Loucy (cell line): ENCODE results near the gene LDLRAD4.

Experiments
- H2AFZ ChIP-seq: fragments of 200-600 bp; sonication (generic); 2 replicates; pipeline ENCODE4 v1.6.0; 2016; ENCODE audit warnings: antibody characterized with exemption, mild to moderate bottlenecking, low read length, moderate library complexity
- H3F3A ChIP-seq: fragments of 200-600 bp; 2 replicates; pipeline ENCODE4 v1.6.0; 2016; ENCODE audit warnings: antibody characterized with exemption, low read depth, mild to moderate bottlenecking
- H3K27me3 ChIP-seq: fragments of 200-600 bp; sonication (generic); 2 replicates; pipeline ENCODE4 v1.6.1; 2014; ENCODE audit warnings: low read length, mild to moderate bottlenecking; ENCODE audit not compliant: insufficient read depth, poor library complexity, severe bottlenecking
- H3K36me3 ChIP-seq: fragments of 200-600 bp; sonication (generic); 2 replicates; pipeline ENCODE4 v1.6.1; 2016; ENCODE audit warnings: low read length; ENCODE audit not compliant: insufficient read depth
- H3K4me1 ChIP-seq: fragments of 200-600 bp; sonication (generic); 2 replicates; pipeline ENCODE4 v1.5.1; 2014; ENCODE audit warnings: low read length, mild to moderate bottlenecking; ENCODE audit not compliant: insufficient read depth, poor library complexity, severe bottlenecking
- H3K4me2 ChIP-seq: fragments of 200-600 bp; sonication (generic); 2 replicates; pipeline ENCODE4 v1.6.0; 2014; ENCODE audit warnings: antibody characterized with exemption, low read length, low read depth, mild to moderate bottlenecking; ENCODE audit not compliant: poor library complexity, severe bottlenecking
- H3K4me3 ChIP-seq: fragments of 200-600 bp; sonication (generic); 2 replicates; pipeline ENCODE4 v1.5.1; 2014; ENCODE audit warnings: low read length, mild to moderate bottlenecking, mixed read lengths; ENCODE audit not compliant: poor library complexity, severe bottlenecking
- H3K79me2 ChIP-seq: fragments of 200-600 bp; sonication (generic); 2 replicates; pipeline ENCODE4 v1.6.1; 2014; ENCODE audit warnings: low read length; ENCODE audit not compliant: insufficient read depth
- H3K9ac ChIP-seq: fragments of 200-600 bp; sonication (generic); 2 replicates; pipeline ENCODE4 v1.6.0; 2014; ENCODE audit warnings: mild to moderate bottlenecking, low read depth, low read length, moderate library complexity; ENCODE audit not compliant: poor library complexity, severe bottlenecking
- H3K9me2 ChIP-seq: fragments of 200-600 bp; sonication (generic); replicated peaks from 2 replicates; pipeline ENCODE4 v1.6.1; 2016; ENCODE audit warnings: low read depth, low read length, mixed read lengths
- H3K9me3 ChIP-seq: fragments of 200-600 bp; sonication (generic); 2 replicates; pipeline ENCODE4 v1.6.1; 2014; ENCODE audit warnings: mild to moderate bottlenecking, antibody characterized with exemption, low read length, low read depth; ENCODE audit not compliant: insufficient read depth
- H4K20me1 ChIP-seq: fragments of 200-600 bp; sonication (generic); 2 replicates; pipeline ENCODE4 v1.6.0; 2014; ENCODE audit warnings: antibody characterized with exemption, low read length, mild to moderate bottlenecking; ENCODE audit not compliant: insufficient read depth, poor library complexity, severe bottlenecking
- CTCF ChIP-seq: fragments of 200-600 bp; sonication (generic); conservative IDR thresholded peaks from 2 replicates; pipeline ENCODE4 v1.5.1; 2014; ENCODE audit warnings: mild to moderate bottlenecking, antibody characterized with exemption, low read length
- EZH2phosphoT487 ChIP-seq: fragments of 200-600 bp; IDR thresholded peaks from 2 replicates; pipeline ENCODE4 v1.6.1; 2018; ENCODE audit warnings: antibody characterized with exemption, mild to moderate bottlenecking, moderate library complexity, borderline replicate concordance

The LDLRAD4 gene

GRCh38 chr18:13520741-13521140 lies 302.2 kb downstream of the LDLRAD4 start:
- no peaks in the 10 kb centered on the region for H4K20me1 ChIP-seq
- H3K9me2 ChIP-seq, result no peaks in the 10 kb centered on the region
- H3K4me3 ChIP-seq, result no peak overlapping the region
- 0 out of 2 replicates have a peak, but pooled peaks cover 6% of the 10 kb centered on the region for H3K9me3 ChIP-seq
- no peak overlapping the region for H2AFZ ChIP-seq
- no peak overlapping the region for H3K4me2 ChIP-seq
- no peaks in the 10 kb centered on the region for H3F3A ChIP-seq
- peaks cover 6% of the 10 kb centered on the region; the same call in 1 of the 2 replicates for H3K36me3 ChIP-seq
- no peaks in the 10 kb centered on the region for H3K4me1 ChIP-seq
- no peak overlapping the region for H3K9ac ChIP-seq
- peaks cover 11% of the 10 kb centered on the region; the same call in 1 of the 2 replicates for H3K79me2 ChIP-seq
- TF ChIP-seq CTCF, result no peak
- no peak for TF ChIP-seq EZH2phosphoT487
- no peaks in the 10 kb centered on the region for H3K27me3 ChIP-seq

- Histone ChIP-seq H3K4me3 (no peak overlapping the region), H3K9me3 (0 out of 2 replicates have a peak, but pooled peaks cover 6% of the 10 kb centered on the region), H3K27me3 (no peaks in the 10 kb centered on the region), H3K4me1 (no peaks in the 10 kb centered on the region), H4K20me1 (no peaks in the 10 kb centered on the region), H3F3A (no peaks in the 10 kb centered on the region), H3K36me3 (peaks cover 6% of the 10 kb centered on the region; the same call in 1 of the 2 replicates), H3K9me2 (no peaks in the 10 kb centered on the region), H3K79me2 (peaks cover 11% of the 10 kb centered on the region; the same call in 1 of the 2 replicates), H2AFZ (no peak overlapping the region), H3K4me2 (no peak overlapping the region), H3K9ac (no peak overlapping the region)
- TF ChIP-seq EZH2phosphoT487, result no peak
- TF ChIP-seq CTCF, result no peak
These were observed 302.9 kb downstream of the LDLRAD4 start for GRCh38 chr18:13521418-13521817.

GRCh38 chr18:13522256-13522655 lies 303.7 kb downstream of the LDLRAD4 start:
- no peaks in the 10 kb centered on the region for H3K9me2 ChIP-seq
- peaks cover 11% of the 10 kb centered on the region; the same call in 1 of the 2 replicates for H3K79me2 ChIP-seq
- H3K36me3 ChIP-seq, result peaks cover 3% of the 10 kb centered on the region; the same call in 1 of the 2 replicates
- no peak overlapping the region for H2AFZ ChIP-seq
- H3K4me2 ChIP-seq, result no peak overlapping the region
- H3K9ac ChIP-seq, result no peak overlapping the region
- no peaks in the 10 kb centered on the region for H3K27me3 ChIP-seq
- no peaks in the 10 kb centered on the region for H3F3A ChIP-seq
- 0 out of 2 replicates have a peak, but pooled peaks cover 6% of the 10 kb centered on the region for H3K9me3 ChIP-seq
- no peak overlapping the region for H3K4me3 ChIP-seq
- no peaks in the 10 kb centered on the region for H3K4me1 ChIP-seq
- TF ChIP-seq EZH2phosphoT487 (no peak), CTCF (no peak)
- no peaks in the 10 kb centered on the region for H4K20me1 ChIP-seq
